WERI-Rb-1 (cell line): ENCODE data around the gene MDH1B.
"Not testable (repeated sequence)": the region's sequence is repeated elsewhere in the genome, so short reads cannot be mapped to it uniquely, and the experiment has no call there.

Source experiments
- DNase-seq: peaks from one replicate; pipeline ENCODE4 v3.0.0-alpha.2; 2020
- H3K27ac ChIP-seq: fragments of 250-450 bp; sonication (Bioruptor Pico); 2 replicates; pipeline ENCODE4 v1.5.1; 2020; ENCODE audit warnings: mild to moderate bottlenecking, moderate library complexity
- H3K27me3 ChIP-seq: fragments of 250-450 bp; sonication (Bioruptor Pico); 2 replicates; pipeline ENCODE4 v1.5.1; 2021; ENCODE audit warnings: mild to moderate bottlenecking, low read depth, moderate library complexity; ENCODE audit not compliant: insufficient read depth, severe bottlenecking
- H3K36me3 ChIP-seq: fragments of 250-450 bp; sonication (Bioruptor Pico); 2 replicates; pipeline ENCODE4 v1.5.1; 2020; ENCODE audit warnings: mild to moderate bottlenecking, moderate library complexity
- H3K4me3 ChIP-seq: 2 replicates; pipeline ENCODE4 v1.5.1; 2011; ENCODE audit warnings: low read depth, mild to moderate bottlenecking, control low read depth, low read length
- H3K9me3 ChIP-seq: fragments of 250-450 bp; sonication (Bioruptor Pico); 2 replicates; pipeline ENCODE4 v1.5.1; 2021; ENCODE audit warnings: mild to moderate bottlenecking, moderate library complexity; ENCODE audit not compliant: severe bottlenecking
- TF ChIP-seq, protein P1 (sequence below): IDR thresholded peaks from 2 replicates; pipeline ENCODE4 v1.5.1; 2011; ENCODE audit warnings: low read depth, mild to moderate bottlenecking, control low read depth, inconsistent platforms, low read length

The MDH1B gene

DNA sequence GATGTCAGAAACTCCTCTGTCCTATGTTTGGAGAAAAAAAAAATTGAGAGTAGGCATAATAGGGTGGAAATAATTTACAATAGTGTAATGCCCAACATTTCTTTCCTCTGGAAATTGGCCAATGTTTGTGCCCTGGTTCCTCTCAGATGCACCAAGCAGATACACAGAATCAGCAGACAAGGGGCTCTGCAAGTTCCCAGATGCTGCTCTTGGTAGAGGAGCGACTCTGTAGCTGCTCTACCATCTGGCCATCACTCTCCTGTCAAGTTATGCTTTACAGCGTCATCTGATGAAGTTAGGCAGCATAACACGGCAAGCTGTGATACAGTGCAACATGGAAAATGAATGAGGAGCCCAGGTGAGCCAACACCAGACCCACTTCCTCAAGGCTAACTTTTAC is 48.5 kb downstream of the MDH1B start:
- Histone ChIP-seq H3K27me3 (no peaks in the 10 kb centered on the region), H3K4me3 (no peak overlapping the region), H3K9me3 (no peaks in the 10 kb centered on the region), H3K27ac (no peak overlapping the region), H3K36me3 (no peaks in the 10 kb centered on the region)
- TF ChIP-seq, protein P1, sequence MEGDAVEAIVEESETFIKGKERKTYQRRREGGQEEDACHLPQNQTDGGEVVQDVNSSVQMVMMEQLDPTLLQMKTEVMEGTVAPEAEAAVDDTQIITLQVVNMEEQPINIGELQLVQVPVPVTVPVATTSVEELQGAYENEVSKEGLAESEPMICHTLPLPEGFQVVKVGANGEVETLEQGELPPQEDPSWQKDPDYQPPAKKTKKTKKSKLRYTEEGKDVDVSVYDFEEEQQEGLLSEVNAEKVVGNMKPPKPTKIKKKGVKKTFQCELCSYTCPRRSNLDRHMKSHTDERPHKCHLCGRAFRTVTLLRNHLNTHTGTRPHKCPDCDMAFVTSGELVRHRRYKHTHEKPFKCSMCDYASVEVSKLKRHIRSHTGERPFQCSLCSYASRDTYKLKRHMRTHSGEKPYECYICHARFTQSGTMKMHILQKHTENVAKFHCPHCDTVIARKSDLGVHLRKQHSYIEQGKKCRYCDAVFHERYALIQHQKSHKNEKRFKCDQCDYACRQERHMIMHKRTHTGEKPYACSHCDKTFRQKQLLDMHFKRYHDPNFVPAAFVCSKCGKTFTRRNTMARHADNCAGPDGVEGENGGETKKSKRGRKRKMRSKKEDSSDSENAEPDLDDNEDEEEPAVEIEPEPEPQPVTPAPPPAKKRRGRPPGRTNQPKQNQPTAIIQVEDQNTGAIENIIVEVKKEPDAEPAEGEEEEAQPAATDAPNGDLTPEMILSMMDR, result no peak
- DNase-seq, result no peak

DNA sequence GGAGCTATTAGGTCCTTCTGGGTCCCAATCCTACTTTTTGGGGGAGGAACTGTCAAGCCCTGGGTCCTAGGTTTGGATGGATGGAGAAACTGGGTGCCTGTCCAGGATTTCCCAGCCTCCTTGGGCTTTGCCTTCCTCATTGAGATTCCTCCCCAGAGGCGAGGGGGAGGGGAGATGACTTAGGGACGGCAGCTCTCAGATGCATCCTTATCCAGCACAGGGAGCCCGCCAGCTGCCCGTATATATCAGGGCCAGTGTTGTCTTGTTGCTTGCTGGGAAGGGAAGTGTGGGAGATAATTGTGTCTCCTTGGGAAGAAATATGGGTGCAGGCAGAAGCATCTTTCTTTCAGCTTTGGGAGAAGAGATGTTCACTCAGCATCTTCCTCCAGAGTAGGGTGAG is 49.9 kb downstream of the MDH1B start:
- DNase-seq, H3K27ac ChIP-seq, H3K9me3 ChIP-seq, H3K36me3 ChIP-seq, H3K27me3 ChIP-seq, H3K4me3 ChIP-seq: not testable (repeated sequence)

- Histone ChIP-seq H3K27me3 (no peaks in the 10 kb centered on the region), H3K4me3 (no peak overlapping the region), H3K36me3 (no peaks in the 10 kb centered on the region), H3K9me3 (no peaks in the 10 kb centered on the region), H3K27ac (no peak overlapping the region)
- DNase-seq, result no peak
- TF ChIP-seq, protein P1, result no peak
Measured at GRCh38 chr2:206713746-206714145, 51.4 kb downstream of the MDH1B start.

GRCh38 chr2:206708286-206708685 is 56.8 kb downstream of the MDH1B start:
- DNase-seq, result no peak
- TF ChIP-seq, protein P1, result no peak
- no peaks in the 10 kb centered on the region for H3K27me3 ChIP-seq
- no peak overlapping the region for H3K27ac ChIP-seq
- no peaks in the 10 kb centered on the region for H3K9me3 ChIP-seq
- H3K4me3 ChIP-seq, result no peak overlapping the region
- no peaks in the 10 kb centered on the region for H3K36me3 ChIP-seq

DNA sequence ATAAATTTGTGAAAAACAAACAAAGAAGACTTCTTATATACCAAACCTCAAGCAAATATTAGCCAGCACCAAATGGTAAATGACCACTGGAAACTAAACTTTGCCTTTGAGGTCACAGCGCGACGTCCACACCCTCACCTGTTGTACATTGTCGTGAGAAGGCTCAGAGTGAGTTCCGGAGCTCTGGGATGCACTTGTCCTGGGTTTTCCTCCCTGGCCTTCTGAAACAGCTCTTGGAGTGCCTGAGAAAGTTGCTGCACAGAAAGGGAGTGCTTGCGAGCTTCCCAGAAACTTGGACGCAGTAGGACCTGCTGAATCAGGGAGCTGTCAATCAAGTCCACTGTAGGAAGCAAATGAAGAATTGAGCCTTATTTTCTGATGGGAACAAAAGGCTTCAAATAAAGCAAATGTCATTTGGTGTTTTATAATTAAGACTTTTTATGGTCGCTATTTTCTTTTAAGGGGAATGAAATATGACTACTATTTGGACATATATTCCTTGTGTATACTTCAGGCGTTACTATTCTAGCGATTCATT is 57.9 kb downstream of the MDH1B start:
- TF ChIP-seq, protein P1, result no peak
- H3K27me3 ChIP-seq, result no peaks in the 10 kb centered on the region

DNA sequence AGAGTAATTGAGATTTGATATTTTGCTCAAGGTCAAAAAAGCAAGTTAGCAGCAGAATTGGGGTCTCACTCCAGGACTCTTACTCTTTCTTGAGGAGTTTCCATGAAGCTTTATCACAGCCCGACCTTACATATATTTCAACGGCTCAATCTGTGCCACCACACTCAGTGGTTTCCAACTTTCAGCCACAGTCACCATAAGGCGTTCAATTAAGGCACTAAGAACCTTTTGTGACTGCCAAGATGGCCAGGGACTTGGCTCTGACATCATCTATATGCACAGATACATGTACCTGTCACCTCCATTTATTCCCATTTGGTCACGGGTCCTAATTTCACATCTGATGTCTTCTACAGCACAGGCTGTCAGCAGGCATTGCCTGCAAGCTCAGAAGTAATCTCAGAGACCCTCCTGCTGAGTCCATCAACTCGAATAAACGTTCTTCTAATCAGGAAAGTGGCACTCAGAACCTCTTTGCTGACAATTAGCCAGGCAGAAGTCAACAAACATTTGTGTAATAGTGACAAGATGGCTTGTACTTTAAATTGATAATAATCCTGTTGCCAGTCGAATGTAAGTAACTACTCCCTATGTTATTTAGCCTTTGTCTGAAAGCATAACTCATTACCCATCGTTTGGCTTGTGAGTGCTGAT is 63.0 kb downstream of the MDH1B start:
- no peak for DNase-seq

More for the DNA sequence above, 57.9 kb downstream of the MDH1B start:
- Histone ChIP-seq H3K27ac (no peak overlapping the region), H3K36me3 (no peaks in the 10 kb centered on the region), H3K9me3 (no peaks in the 10 kb centered on the region), H3K4me3 (no peak overlapping the region)
- no peak for DNase-seq

More for the DNA sequence above, 63.0 kb downstream of the MDH1B start:
- no peak overlapping the region for H3K27ac ChIP-seq
- H3K36me3 ChIP-seq, result no peaks in the 10 kb centered on the region
- H3K4me3 ChIP-seq, result no peak overlapping the region
- TF ChIP-seq, protein P1, result no peak
- H3K9me3 ChIP-seq, result no peaks in the 10 kb centered on the region
- no peaks in the 10 kb centered on the region for H3K27me3 ChIP-seq
